ENCODE results near the gene FBXO48. TPM values are rescaled to one million over a fixed set of nuclear protein-coding genes. Genes with fewer than 3 reads are reported as not detected.

Gene FBXO48, protein sequence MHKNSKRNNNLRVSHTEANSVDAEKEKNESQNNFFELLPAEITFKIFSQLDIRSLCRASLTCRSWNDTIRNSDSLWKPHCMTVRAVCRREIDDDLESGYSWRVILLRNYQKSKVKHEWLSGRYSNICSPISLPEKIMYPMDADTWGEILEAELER
- 1.6 TPM for polyA plus RNA-seq (2013, experiment 1 of 2)
- polyA plus RNA-seq (2013, experiment 2 of 2) = 1.9 TPM

DNA sequence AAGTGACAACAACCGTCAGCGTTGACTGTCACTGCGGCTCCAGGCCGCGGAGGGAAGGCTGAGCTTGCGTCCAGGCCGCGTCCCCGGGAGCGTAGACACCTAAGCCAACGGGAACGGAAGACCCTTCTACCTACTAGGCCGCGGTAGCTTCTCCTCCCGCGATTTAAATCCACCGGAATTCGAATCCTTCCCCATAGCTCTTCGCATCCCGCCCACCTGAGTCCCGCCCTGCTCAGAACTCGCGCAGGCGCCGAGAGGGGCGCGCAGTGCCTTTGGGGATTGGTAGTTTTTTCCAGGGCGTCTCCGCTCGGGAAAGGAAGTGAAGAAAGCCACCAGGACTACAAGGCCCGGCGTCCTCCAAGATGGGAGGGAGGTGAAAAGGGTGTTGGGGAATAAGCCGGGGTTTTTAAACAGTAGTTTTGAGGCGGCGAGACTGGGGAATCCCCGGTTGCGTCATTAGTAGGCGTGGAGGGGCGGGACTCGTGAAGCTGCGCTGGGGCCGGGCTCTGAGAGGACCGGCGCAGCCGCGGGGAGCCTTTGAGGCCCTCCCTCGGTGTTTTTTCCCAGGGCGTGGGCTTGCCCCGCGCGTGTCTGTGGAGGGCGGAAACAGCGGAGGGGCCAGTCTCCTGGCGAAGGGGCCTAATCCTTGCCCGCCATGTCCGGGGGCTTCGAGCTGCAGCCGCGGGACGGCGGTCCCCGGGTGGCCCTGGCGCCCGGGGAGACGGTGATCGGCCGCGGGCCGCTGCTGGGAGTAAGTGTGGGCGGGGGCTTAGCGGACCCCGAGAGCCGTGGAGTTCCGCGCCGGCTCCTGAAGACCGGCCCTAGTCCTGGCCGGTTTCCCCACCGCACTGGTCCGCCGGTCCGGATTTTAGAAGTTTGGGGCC is at the start of gene FBXO48, which contains the start of gene APLF:
TSS of gene FBXO48 (minus strand) at position 218 of the 884 bp plus-strand sequence. CDS start 2,149 bp downstream, outside the sequence.
TSS of gene APLF (plus strand) at position 509 of the 884 bp plus-strand sequence. CDS start at position 656, 147 bp downstream.
- 0 to 1% methylated on average over 49 to 51 of the region's 82 CpGs for WGBS, 2 experiments (ENCODE audit: insufficient coverage in 2 of 2)
- peaks cover 23% of the 10 kb centered on the region for H3K4me1 ChIP-seq (ENCODE audit: control insufficient read depth, insufficient read depth, low read length, poor library complexity, severe bottlenecking)
- peaks cover 4% of the 10 kb centered on the region for H3K36me3 ChIP-seq (ENCODE audit: control insufficient read depth, insufficient read depth, low read length)
- no peaks in the 10 kb centered on the region for H3K9me3 ChIP-seq (ENCODE audit: control insufficient read depth, low read length)
- peak within 1 kb of the TSS; percentile 87 for H3K4me3 ChIP-seq (ENCODE audit: extremely low read depth, insufficient read depth, low read length, poor library complexity, severe bottlenecking)
- H3K27ac ChIP-seq (ENCODE audit: low read depth, low read length, severe bottlenecking) = peak within 1 kb of the TSS; percentile 93

DNA sequence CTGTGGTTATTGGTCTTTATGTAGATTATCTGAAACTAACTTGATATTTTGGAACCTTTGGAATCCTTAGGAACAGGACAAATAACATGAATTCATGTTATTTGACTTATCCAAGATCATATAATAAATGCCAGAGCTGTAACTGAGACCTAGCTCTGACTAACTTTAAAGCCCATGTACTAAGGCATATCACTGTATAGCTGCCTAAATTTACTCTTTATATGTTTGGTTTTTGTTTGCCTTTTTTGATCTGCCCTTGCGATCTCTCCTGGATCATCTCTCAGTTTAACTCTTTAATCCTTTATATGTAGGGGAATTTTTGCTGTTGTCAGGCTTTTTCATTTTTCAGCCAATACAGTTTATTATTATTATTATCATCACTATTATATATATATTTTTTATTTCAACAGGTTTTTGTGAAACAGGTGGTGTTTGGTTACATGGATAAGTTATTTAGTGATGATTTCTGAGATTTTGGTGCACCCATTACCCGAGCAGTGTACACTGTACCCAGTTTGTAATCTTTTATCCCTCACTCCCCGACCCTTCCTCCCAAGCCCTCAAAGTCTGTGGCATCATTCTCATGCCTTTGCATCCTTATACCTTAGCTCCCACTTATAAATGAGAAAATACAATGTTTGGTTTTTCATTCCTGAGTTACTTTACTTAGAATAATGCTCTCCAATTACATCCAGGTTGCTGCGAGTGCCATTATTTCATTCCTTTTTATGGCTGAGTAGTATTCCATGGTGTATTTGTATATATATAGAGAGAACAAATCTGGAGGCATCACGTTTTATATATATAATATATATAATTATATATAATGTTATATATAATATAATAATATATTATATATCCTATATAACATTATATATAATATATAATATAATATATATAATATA is 49.2 kb upstream of the FBXO48 start:
- 80 to 93% methylated on average over 1 to 2 of the region's 5 CpGs for WGBS, 2 experiments (ENCODE audit: insufficient coverage in 2 of 2)
- H3K9me3 ChIP-seq (ENCODE audit: control insufficient read depth, low read length) = no peaks in the 10 kb centered on the region
- no peak overlapping the region for H3K4me3 ChIP-seq (ENCODE audit: extremely low read depth, insufficient read depth, low read length, poor library complexity, severe bottlenecking)
- no peaks in the 10 kb centered on the region for H3K36me3 ChIP-seq (ENCODE audit: control insufficient read depth, insufficient read depth, low read length)
- no peak overlapping the region for H3K27ac ChIP-seq (ENCODE audit: low read depth, low read length, severe bottlenecking)
- no peaks in the 10 kb centered on the region for H3K4me1 ChIP-seq (ENCODE audit: control insufficient read depth, insufficient read depth, low read length, poor library complexity, severe bottlenecking)

DNA sequence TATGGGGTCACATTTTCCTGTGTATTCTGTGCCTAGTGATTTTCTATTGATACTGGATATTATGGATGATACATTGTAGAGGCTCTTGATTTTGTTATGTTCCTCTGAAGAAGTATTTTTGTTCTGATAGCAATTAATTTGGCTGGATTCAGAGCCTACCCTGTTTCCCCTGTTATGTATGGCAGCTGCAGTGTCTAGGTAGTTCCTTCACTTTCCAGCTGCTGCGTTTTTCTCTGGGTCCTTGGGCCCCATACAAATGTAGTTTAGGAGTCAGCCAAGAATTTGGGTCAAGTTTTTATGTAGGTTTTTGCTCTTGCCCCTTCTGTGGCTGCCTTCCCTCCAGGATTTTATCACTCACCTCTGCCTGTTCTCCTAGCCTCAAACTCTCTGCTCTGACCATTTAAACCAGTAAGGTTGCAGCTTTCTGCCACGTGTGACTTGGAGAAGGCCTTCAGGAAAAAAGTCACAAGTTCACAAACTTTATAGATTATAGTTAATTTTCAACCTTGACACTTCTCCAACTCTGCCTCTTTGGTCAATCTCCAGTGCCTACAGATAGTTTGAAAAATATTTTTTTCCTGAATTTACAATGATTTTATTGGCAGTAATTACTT is 47.3 kb upstream of the FBXO48 start:
- no peaks in the 10 kb centered on the region for H3K4me1 ChIP-seq (ENCODE audit: control insufficient read depth, insufficient read depth, low read length, poor library complexity, severe bottlenecking)
- H3K4me3 ChIP-seq (ENCODE audit: extremely low read depth, insufficient read depth, low read length, poor library complexity, severe bottlenecking) = no peak overlapping the region
- WGBS, 2 experiments (ENCODE audit: insufficient coverage in 2 of 2) = 63 to 70% methylated on average over 1 to 2 of the region's 2 CpGs
- H3K27ac ChIP-seq (ENCODE audit: low read depth, low read length, severe bottlenecking) = no peak overlapping the region
- no peaks in the 10 kb centered on the region for H3K9me3 ChIP-seq (ENCODE audit: control insufficient read depth, low read length)
- no peaks in the 10 kb centered on the region for H3K36me3 ChIP-seq (ENCODE audit: control insufficient read depth, insufficient read depth, low read length)

DNA sequence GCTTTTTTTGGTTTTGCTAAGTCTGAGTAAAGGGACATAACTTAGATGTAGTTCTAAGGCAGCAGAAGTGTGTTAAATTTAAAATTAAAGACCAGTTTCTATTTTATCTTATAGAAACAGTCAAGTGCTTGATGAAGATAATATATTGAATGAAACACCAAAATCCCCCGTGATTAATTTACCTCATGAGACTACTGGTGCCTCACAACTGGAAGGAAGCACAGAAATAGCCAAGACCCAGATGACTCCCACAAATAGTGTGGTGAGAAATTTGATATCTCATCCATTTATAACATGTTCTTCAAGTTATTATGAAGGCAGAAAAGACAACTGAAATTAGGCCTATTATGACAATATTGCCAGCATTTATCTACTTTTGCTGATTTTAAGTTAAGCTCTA is 45.9 kb upstream of the FBXO48 start:
- Histone ChIP-seq H3K4me3 (ENCODE audit: extremely low read depth, insufficient read depth, low read length, poor library complexity, severe bottlenecking) (no peak overlapping the region), H3K4me1 (ENCODE audit: control insufficient read depth, insufficient read depth, low read length, poor library complexity, severe bottlenecking) (no peaks in the 10 kb centered on the region), H3K27ac (ENCODE audit: low read depth, low read length, severe bottlenecking) (no peak overlapping the region), H3K9me3 (ENCODE audit: control insufficient read depth, low read length) (no peaks in the 10 kb centered on the region), H3K36me3 (ENCODE audit: control insufficient read depth, insufficient read depth, low read length) (no peaks in the 10 kb centered on the region)
- no CpG with 5 or more reads among the region's 1 CpG for WGBS, 2 experiments (ENCODE audit: insufficient coverage in 2 of 2)

DNA sequence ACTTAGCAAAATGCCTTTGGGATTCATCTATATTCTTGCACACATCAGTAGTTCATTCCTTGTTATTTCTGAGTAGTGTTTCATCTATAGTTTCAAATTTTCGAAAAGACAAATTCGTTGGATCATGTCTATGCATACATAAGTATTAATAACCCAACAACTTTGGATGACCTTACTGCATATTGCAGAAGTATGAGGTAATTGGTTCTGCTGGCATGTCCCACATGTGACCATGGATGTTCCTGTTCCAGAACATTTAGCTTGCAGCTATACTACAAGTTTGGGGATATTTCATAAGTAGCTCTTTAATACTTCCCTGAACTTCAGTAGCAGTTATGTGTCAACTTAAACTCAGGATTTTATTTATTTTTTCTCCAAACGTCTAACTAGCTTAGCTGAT is 45.2 kb upstream of the FBXO48 start:
- H3K36me3 ChIP-seq (ENCODE audit: control insufficient read depth, insufficient read depth, low read length) = no peaks in the 10 kb centered on the region
- no peak overlapping the region for H3K4me3 ChIP-seq (ENCODE audit: extremely low read depth, insufficient read depth, low read length, poor library complexity, severe bottlenecking)
- WGBS, 2 experiments (ENCODE audit: insufficient coverage in 2 of 2) = no CpG with 5 or more reads among the region's 3 CpGs
- H3K27ac ChIP-seq (ENCODE audit: low read depth, low read length, severe bottlenecking) = no peak overlapping the region
- no peaks in the 10 kb centered on the region for H3K4me1 ChIP-seq (ENCODE audit: control insufficient read depth, insufficient read depth, low read length, poor library complexity, severe bottlenecking)
- H3K9me3 ChIP-seq (ENCODE audit: control insufficient read depth, low read length) = no peaks in the 10 kb centered on the region

DNA sequence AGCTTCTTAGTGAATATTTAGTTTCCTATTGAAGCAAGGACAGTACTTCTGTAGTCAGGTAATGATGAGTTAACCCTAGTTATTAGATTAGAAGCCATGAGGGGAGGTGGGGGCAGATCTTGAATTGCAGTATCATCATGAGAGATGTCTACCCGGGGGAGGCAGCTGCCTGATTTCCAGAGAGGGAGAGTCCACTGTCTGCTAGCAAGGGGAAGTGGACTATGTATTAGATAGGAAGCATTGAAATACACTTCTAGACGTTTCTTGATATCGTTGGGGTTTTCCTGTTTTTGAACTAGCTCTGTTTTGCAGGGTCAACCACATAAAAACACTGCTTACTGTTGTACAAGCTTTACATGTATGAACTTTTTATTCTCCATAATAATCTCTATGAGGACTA is 39.1 kb upstream of the FBXO48 start:
- Histone ChIP-seq H3K4me1 (ENCODE audit: control insufficient read depth, insufficient read depth, low read length, poor library complexity, severe bottlenecking) (no peaks in the 10 kb centered on the region), H3K27ac (ENCODE audit: low read depth, low read length, severe bottlenecking) (no peak overlapping the region), H3K4me3 (ENCODE audit: extremely low read depth, insufficient read depth, low read length, poor library complexity, severe bottlenecking) (no peak overlapping the region), H3K9me3 (ENCODE audit: control insufficient read depth, low read length) (no peaks in the 10 kb centered on the region), H3K36me3 (ENCODE audit: control insufficient read depth, insufficient read depth, low read length) (no peaks in the 10 kb centered on the region)
- 93% methylated on average over 1 of the region's 3 CpGs; no CpG with 5 or more reads in 1 of the 2 experiments for WGBS, 2 experiments (ENCODE audit: insufficient coverage in 2 of 2)

DNA sequence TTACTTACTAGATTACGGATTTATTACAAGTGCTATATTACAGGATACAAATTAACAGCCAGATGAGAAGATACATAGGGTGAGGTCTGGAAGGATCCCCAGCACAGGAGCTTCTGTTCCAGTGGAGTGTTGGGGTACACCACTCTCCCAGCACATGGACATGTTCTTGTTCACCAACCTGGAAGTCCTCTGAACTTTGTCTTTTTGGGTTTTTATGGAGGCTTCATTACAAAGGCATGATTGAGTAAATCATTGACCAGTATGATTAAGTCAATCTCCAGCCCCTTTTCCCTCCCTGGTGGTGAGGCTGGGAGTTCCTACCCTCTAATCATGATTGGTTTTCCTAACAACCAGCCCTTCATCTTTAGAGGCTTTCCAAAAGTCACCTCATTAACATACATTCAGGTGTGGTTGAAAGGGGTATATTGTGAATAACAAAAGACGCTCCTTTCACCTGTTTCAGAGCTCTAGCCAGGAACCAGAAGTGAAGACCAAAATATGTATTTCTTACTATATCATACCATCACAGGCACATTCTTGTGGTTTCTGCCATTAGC is 38.6 kb upstream of the FBXO48 start:
- Histone ChIP-seq H3K9me3 (ENCODE audit: control insufficient read depth, low read length) (no peaks in the 10 kb centered on the region), H3K4me3 (ENCODE audit: extremely low read depth, insufficient read depth, low read length, poor library complexity, severe bottlenecking) (no peak overlapping the region), H3K36me3 (ENCODE audit: control insufficient read depth, insufficient read depth, low read length) (no peaks in the 10 kb centered on the region), H3K27ac (ENCODE audit: low read depth, low read length, severe bottlenecking) (no peak overlapping the region), H3K4me1 (ENCODE audit: control insufficient read depth, insufficient read depth, low read length, poor library complexity, severe bottlenecking) (no peaks in the 10 kb centered on the region)
- WGBS, 2 experiments (ENCODE audit: insufficient coverage in 2 of 2) = 100% methylated on average over 1 of the region's 2 CpGs; no CpG with 5 or more reads in 1 of the 2 experiments

DNA sequence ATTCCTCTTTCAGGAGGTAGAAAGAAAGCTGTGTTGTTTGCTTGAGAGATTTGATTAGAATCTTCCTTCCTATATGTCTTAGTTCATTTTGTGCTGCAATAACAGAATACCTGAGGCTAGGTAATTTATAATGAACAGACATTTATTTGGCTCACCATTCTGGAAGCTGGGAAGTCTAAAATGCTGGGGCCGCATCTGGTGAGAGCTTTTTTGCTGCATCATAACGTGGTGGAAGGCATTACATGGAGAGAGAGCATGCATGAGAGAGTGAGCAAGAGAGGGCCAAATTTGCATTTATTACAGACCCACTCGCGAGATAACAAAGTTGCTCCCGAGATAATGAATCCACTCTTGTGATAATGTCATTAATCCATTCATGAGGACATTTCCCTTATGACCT is 34.7 kb upstream of the FBXO48 start:
- Histone ChIP-seq H3K36me3 (ENCODE audit: control insufficient read depth, insufficient read depth, low read length) (no peaks in the 10 kb centered on the region), H3K9me3 (ENCODE audit: control insufficient read depth, low read length) (no peaks in the 10 kb centered on the region), H3K4me3 (ENCODE audit: extremely low read depth, insufficient read depth, low read length, poor library complexity, severe bottlenecking) (no peak overlapping the region), H3K27ac (ENCODE audit: low read depth, low read length, severe bottlenecking) (no peak overlapping the region), H3K4me1 (ENCODE audit: control insufficient read depth, insufficient read depth, low read length, poor library complexity, severe bottlenecking) (no peaks in the 10 kb centered on the region)
- 75 to 94% methylated on average over 5 of the region's 5 CpGs for WGBS, 2 experiments (ENCODE audit: insufficient coverage in 2 of 2)

DNA sequence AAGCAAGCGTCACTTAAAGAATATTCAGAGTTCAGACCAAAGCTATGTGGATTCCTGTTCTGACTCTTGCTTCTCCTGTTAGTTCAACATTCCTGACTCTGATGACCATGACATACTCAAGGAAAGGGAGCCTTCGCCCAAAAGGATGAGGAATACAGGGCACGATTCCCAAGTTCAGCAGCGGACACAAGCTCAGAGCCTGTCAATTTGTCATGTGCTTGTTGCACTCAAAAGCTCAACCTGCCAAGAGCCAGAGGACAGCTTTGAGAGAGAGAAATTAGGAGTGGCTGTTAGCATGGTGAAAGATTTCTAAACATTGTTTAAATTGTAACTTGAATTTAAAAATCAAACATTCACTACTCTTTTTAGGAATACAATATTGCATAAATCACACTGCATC is 33.6 kb upstream of the FBXO48 start:
- H3K4me3 ChIP-seq (ENCODE audit: extremely low read depth, insufficient read depth, low read length, poor library complexity, severe bottlenecking) = no peak overlapping the region
- WGBS, 2 experiments (ENCODE audit: insufficient coverage in 2 of 2) = 93 to 100% methylated on average over 3 to 4 of the region's 4 CpGs
- peaks cover 6% of the 10 kb centered on the region for H3K9me3 ChIP-seq (ENCODE audit: control insufficient read depth, low read length)
- no peaks in the 10 kb centered on the region for H3K36me3 ChIP-seq (ENCODE audit: control insufficient read depth, insufficient read depth, low read length)
- H3K4me1 ChIP-seq (ENCODE audit: control insufficient read depth, insufficient read depth, low read length, poor library complexity, severe bottlenecking) = no peaks in the 10 kb centered on the region
- H3K27ac ChIP-seq (ENCODE audit: low read depth, low read length, severe bottlenecking) = no peak overlapping the region

DNA sequence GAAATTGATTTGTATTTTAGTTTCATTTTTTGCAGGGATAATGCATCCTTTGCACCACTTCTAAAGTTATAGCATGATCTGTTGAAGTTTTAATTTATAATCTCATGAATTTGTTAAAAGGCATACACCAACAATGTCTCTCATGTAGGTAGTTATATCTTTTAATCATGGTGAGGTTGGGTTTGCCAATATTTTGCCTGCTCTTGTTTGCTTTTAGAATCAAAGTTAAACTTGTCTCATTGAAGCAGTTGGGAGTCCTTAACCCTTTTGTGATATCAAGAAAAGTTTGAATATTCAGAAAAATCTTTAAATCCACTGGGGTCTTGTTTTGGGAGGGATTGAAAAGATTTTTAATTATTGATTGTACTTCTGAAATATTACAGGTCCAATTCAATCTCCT is 32.0 kb upstream of the FBXO48 start:
- no peak overlapping the region for H3K4me3 ChIP-seq (ENCODE audit: extremely low read depth, insufficient read depth, low read length, poor library complexity, severe bottlenecking)
- H3K36me3 ChIP-seq (ENCODE audit: control insufficient read depth, insufficient read depth, low read length) = no peaks in the 10 kb centered on the region
- no peaks in the 10 kb centered on the region for H3K4me1 ChIP-seq (ENCODE audit: control insufficient read depth, insufficient read depth, low read length, poor library complexity, severe bottlenecking)
- no peak overlapping the region for H3K27ac ChIP-seq (ENCODE audit: low read depth, low read length, severe bottlenecking)
- peaks cover 7% of the 10 kb centered on the region for H3K9me3 ChIP-seq (ENCODE audit: control insufficient read depth, low read length)

All from mesodermal cell (in vitro differentiated cells).